Trophoblast cell (in vitro differentiated cells and primary cell): ENCODE results near the gene RTN1.

Experiments used
- DNase-seq, 2 donors: peaks; one replicate each; pipeline ENCODE4 v3.0.0-alpha.2; 2016
- H2AFZ ChIP-seq: 2 replicates; pipeline ENCODE4 v1.6.1; 2013; ENCODE audit warnings: low read length, moderate library complexity, mild to moderate bottlenecking; ENCODE audit not compliant: insufficient read depth, poor library complexity
- H2AK5ac ChIP-seq: 2 replicates; pipeline ENCODE4 v1.6.1; 2013; ENCODE audit warnings: mild to moderate bottlenecking, low read length
- H2BK120ac ChIP-seq: 2 replicates; pipeline ENCODE4 v1.6.1; 2013; ENCODE audit warnings: low read length, mild to moderate bottlenecking, moderate library complexity; ENCODE audit not compliant: insufficient read depth, poor library complexity
- H2BK12ac ChIP-seq: 2 replicates; pipeline ENCODE4 v1.6.1; 2013; ENCODE audit warnings: mild to moderate bottlenecking, low read length, moderate library complexity
- H2BK5ac ChIP-seq: 2 replicates; pipeline ENCODE4 v1.6.1; 2013; ENCODE audit warnings: low read length, low read depth, moderate library complexity, mild to moderate bottlenecking; ENCODE audit not compliant: poor library complexity
- H3K14ac ChIP-seq: 2 replicates; pipeline ENCODE4 v1.6.1; 2013; ENCODE audit warnings: mild to moderate bottlenecking, low read length
- H3K18ac ChIP-seq: 2 replicates; pipeline ENCODE4 v1.6.1; 2013; ENCODE audit warnings: mild to moderate bottlenecking, low read length
- H3K23ac ChIP-seq: 2 replicates; pipeline ENCODE4 v1.6.1; 2013; ENCODE audit warnings: low read length
- H3K27ac ChIP-seq: 2 replicates; pipeline ENCODE4 v1.5.1; 2013; ENCODE audit warnings: low read depth, mild to moderate bottlenecking, inconsistent platforms, low read length, moderate library complexity
- H3K27me3 ChIP-seq: 2 replicates; pipeline ENCODE4 v1.6.1; 2013; ENCODE audit warnings: inconsistent platforms, mild to moderate bottlenecking, low read length, moderate library complexity; ENCODE audit not compliant: insufficient read depth
- H3K36me3 ChIP-seq, 2 experiments: 1 replicate in 1 of 2; 2 replicates in 1 of 2; pipeline ENCODE4 v1.6.1; 2013; ENCODE audit warnings: low read length in 2 of 2, mild to moderate bottlenecking in 2 of 2, moderate library complexity in 1 of 2; ENCODE audit not compliant: insufficient read depth in 2 of 2, control insufficient read depth in 1 of 2
- H3K4ac ChIP-seq: 2 replicates; pipeline ENCODE4 v1.6.1; 2013; ENCODE audit warnings: low read depth, mild to moderate bottlenecking, low read length, moderate library complexity
- H3K4me1 ChIP-seq, 2 experiments: 1 replicate in 1 of 2; 2 replicates in 1 of 2; pipeline ENCODE4 v1.6.1; 2013; ENCODE audit warnings: low read length in 2 of 2, mild to moderate bottlenecking in 2 of 2, moderate library complexity in 1 of 2; ENCODE audit not compliant: insufficient read depth in 2 of 2, control insufficient read depth in 1 of 2
- H3K4me2 ChIP-seq: 2 replicates; pipeline ENCODE4 v1.6.1; 2013; ENCODE audit warnings: inconsistent platforms, mild to moderate bottlenecking, low read length, moderate library complexity
- H3K4me3 ChIP-seq: 2 replicates; pipeline ENCODE4 v1.5.1; 2013; ENCODE audit warnings: mild to moderate bottlenecking, low read depth, low read length, inconsistent platforms
- H3K79me1 ChIP-seq: one replicate; pipeline ENCODE4 v1.6.1; 2013; ENCODE audit warnings: low read length
- H3K79me2 ChIP-seq: 2 replicates; pipeline ENCODE4 v1.6.1; 2013; ENCODE audit warnings: low read length, mild to moderate bottlenecking; ENCODE audit not compliant: control insufficient read depth, insufficient read depth, poor library complexity
- H3K9ac ChIP-seq: 2 replicates; pipeline ENCODE4 v1.6.1; 2013; ENCODE audit warnings: mild to moderate bottlenecking, low read length
- H3K9me3 ChIP-seq: 2 replicates; pipeline ENCODE4 v1.6.1; 2013; ENCODE audit warnings: low read depth, mild to moderate bottlenecking, control low read depth, inconsistent platforms, low read length; ENCODE audit not compliant: insufficient read depth
- H4K12ac ChIP-seq: 2 replicates; pipeline ENCODE4 v1.6.1; 2013; ENCODE audit warnings: low read depth, mild to moderate bottlenecking, low read length, moderate library complexity
- H4K8ac ChIP-seq: 2 replicates; pipeline ENCODE4 v1.6.1; 2013; ENCODE audit warnings: low read depth, mild to moderate bottlenecking, low read length, moderate library complexity
- H4K91ac ChIP-seq: one replicate; pipeline ENCODE4 v1.6.1; 2013; ENCODE audit warnings: low read depth, mild to moderate bottlenecking, low read length, moderate library complexity
- WGBS: extraction: QIAGEN DNeasy Blood & Tissue Kit; methylation state at CpG from one replicate; pipeline ENCODE4 v1.1.7; 2013; ENCODE audit warnings: missing lambda C conversion rate; ENCODE audit not compliant: insufficient read length, insufficient coverage; ENCODE audit errors: extremely low coverage; 5-methylcytosine and 5-hydroxymethylcytosine counted together

The RTN1 gene

GRCh38 chr14:59816941-59817340 lies 53.6 kb downstream of the RTN1 start:
- no peak for DNase-seq
- no peak overlapping the region for H2BK120ac ChIP-seq
- H3K27ac ChIP-seq: no peak overlapping the region
- H4K91ac ChIP-seq: no peak overlapping the region
- no peak overlapping the region for H3K4me3 ChIP-seq
- no peak overlapping the region for H3K9ac ChIP-seq
- H3K9me3 ChIP-seq: no peaks in the 10 kb centered on the region
- H2AK5ac ChIP-seq: no peak overlapping the region
- no peak overlapping the region for H4K8ac ChIP-seq
- H3K36me3 ChIP-seq: no peaks in the 10 kb centered on the region
- H3K14ac ChIP-seq: no peak overlapping the region
- no peak overlapping the region for H2BK5ac ChIP-seq
- no peaks in the 10 kb centered on the region for H3K4me1 ChIP-seq
- no peak overlapping the region for H3K4ac ChIP-seq
- no peaks in the 10 kb centered on the region for H3K79me2 ChIP-seq
- H4K12ac ChIP-seq: no peak overlapping the region
- no peak overlapping the region for H3K23ac ChIP-seq
- H3K4me2 ChIP-seq: no peak overlapping the region
- H3K27me3 ChIP-seq: no peaks in the 10 kb centered on the region
- H3K18ac ChIP-seq: no peak overlapping the region
- no peak overlapping the region for H2AFZ ChIP-seq
- no CpG with 5 or more reads among the region's 3 CpGs for WGBS
- H3K79me1 ChIP-seq: no peaks in the 10 kb centered on the region
- no peak overlapping the region for H2BK12ac ChIP-seq

GRCh38 chr14:59814988-59815387 lies 55.6 kb downstream of the RTN1 start:
- no peak overlapping the region for H2AK5ac ChIP-seq

GRCh38 chr14:59811815-59812214 lies 58.8 kb downstream of the RTN1 start:
- no peak for DNase-seq
- Histone ChIP-seq H4K91ac (no peak overlapping the region), H3K36me3 (no peaks in the 10 kb centered on the region), H2BK120ac (no peak overlapping the region), H2BK5ac (no peak overlapping the region), H3K4me3 (no peak overlapping the region), H3K4ac (no peak overlapping the region), H2AK5ac (no peak overlapping the region), H2AFZ (no peak overlapping the region), H3K79me2 (no peaks in the 10 kb centered on the region), H3K4me1 (no peaks in the 10 kb centered on the region), H3K79me1 (no peaks in the 10 kb centered on the region), H3K4me2 (no peak overlapping the region), H4K8ac (no peak overlapping the region), H3K14ac (no peak overlapping the region), H3K9me3 (no peaks in the 10 kb centered on the region), H3K9ac (no peak overlapping the region), H3K27ac (no peak overlapping the region), H2BK12ac (no peak overlapping the region), H3K18ac (no peak overlapping the region), H4K12ac (no peak overlapping the region), H3K23ac (no peak overlapping the region), H3K27me3 (no peaks in the 10 kb centered on the region)
- WGBS: no CpG with 5 or more reads among the region's 3 CpGs

More at GRCh38 chr14:59814988-59815387, 55.6 kb downstream of the RTN1 start:
- WGBS: no CpG with 5 or more reads among the region's 1 CpG
- H2BK5ac ChIP-seq: no peak overlapping the region
- no peaks in the 10 kb centered on the region for H3K9me3 ChIP-seq
- H3K27ac ChIP-seq: no peak overlapping the region
- H2AFZ ChIP-seq: no peak overlapping the region
- no peaks in the 10 kb centered on the region for H3K4me1 ChIP-seq
- no peak overlapping the region for H4K8ac ChIP-seq
- no peak overlapping the region for H3K9ac ChIP-seq
- no peaks in the 10 kb centered on the region for H3K27me3 ChIP-seq
- H3K4ac ChIP-seq: no peak overlapping the region
- H3K14ac ChIP-seq: no peak overlapping the region
- no peak overlapping the region for H3K4me3 ChIP-seq
- H3K36me3 ChIP-seq: no peaks in the 10 kb centered on the region
- no peak for DNase-seq
- no peak overlapping the region for H4K91ac ChIP-seq
- no peak overlapping the region for H3K18ac ChIP-seq
- H3K4me2 ChIP-seq: no peak overlapping the region
- H2BK120ac ChIP-seq: no peak overlapping the region
- no peak overlapping the region for H3K23ac ChIP-seq
- H3K79me1 ChIP-seq: no peaks in the 10 kb centered on the region
- H4K12ac ChIP-seq: no peak overlapping the region
- H3K79me2 ChIP-seq: no peaks in the 10 kb centered on the region
- H2BK12ac ChIP-seq: no peak overlapping the region

- Histone ChIP-seq H4K8ac (no peak overlapping the region), H3K4me1 (no peaks in the 10 kb centered on the region), H2AK5ac (no peak overlapping the region), H3K79me1 (no peaks in the 10 kb centered on the region), H3K4ac (no peak overlapping the region), H3K27me3 (no peaks in the 10 kb centered on the region), H4K91ac (no peak overlapping the region), H2BK5ac (no peak overlapping the region), H3K23ac (no peak overlapping the region), H3K27ac (no peak overlapping the region), H3K79me2 (no peaks in the 10 kb centered on the region), H2AFZ (no peak overlapping the region), H4K12ac (no peak overlapping the region), H3K9me3 (no peaks in the 10 kb centered on the region), H2BK12ac (no peak overlapping the region), H3K14ac (no peak overlapping the region), H2BK120ac (no peak overlapping the region), H3K18ac (no peak overlapping the region), H3K9ac (no peak overlapping the region), H3K36me3 (no peaks in the 10 kb centered on the region), H3K4me2 (no peak overlapping the region), H3K4me3 (no peak overlapping the region)
- DNase-seq: no peak
These were observed 59.5 kb downstream of the RTN1 start for GRCh38 chr14:59811073-59811472.
